ENCODE measurements around the gene SIX2. TPM values are rescaled to one million over a fixed set of nuclear protein-coding genes. Genes with fewer than 3 reads are reported as not detected.

Gene SIX2
- polyA plus RNA-seq, 1 experiment, result 0.36 TPM

- Histone ChIP-seq H3K36me3 (ENCODE audit: control insufficient read depth, insufficient read depth, low read length) (no peaks in the 10 kb centered on the region), H3K27me3 (ENCODE audit: control insufficient read depth, insufficient read depth, low read length) (peaks cover 20% of the 10 kb centered on the region), H3K4me3 (ENCODE audit: low read depth, low read length) (no peak overlapping the region)
- CTCF ChIA-PET, result interaction anchor here (1.0 kb wide), 1 partner anchor 21 kb away, joined by 3 read pairs; no protein-coding TSS in a partner anchor
- POLR2A ChIA-PET, result no interaction called here
- DNase-seq (ENCODE audit: low read depth), result no peak
- TF ChIP-seq, protein P1, sequence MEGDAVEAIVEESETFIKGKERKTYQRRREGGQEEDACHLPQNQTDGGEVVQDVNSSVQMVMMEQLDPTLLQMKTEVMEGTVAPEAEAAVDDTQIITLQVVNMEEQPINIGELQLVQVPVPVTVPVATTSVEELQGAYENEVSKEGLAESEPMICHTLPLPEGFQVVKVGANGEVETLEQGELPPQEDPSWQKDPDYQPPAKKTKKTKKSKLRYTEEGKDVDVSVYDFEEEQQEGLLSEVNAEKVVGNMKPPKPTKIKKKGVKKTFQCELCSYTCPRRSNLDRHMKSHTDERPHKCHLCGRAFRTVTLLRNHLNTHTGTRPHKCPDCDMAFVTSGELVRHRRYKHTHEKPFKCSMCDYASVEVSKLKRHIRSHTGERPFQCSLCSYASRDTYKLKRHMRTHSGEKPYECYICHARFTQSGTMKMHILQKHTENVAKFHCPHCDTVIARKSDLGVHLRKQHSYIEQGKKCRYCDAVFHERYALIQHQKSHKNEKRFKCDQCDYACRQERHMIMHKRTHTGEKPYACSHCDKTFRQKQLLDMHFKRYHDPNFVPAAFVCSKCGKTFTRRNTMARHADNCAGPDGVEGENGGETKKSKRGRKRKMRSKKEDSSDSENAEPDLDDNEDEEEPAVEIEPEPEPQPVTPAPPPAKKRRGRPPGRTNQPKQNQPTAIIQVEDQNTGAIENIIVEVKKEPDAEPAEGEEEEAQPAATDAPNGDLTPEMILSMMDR (IDR thresholded peaks at IDR 0.05; ENCODE audit: insufficient read depth, low read depth, low read length), result no peak
Measured at GRCh38 chr2:45047301-45047700, 38.0 kb upstream of the SIX2 start.

GRCh38 chr2:45046786-45047185 lies 37.5 kb upstream of the SIX2 start:
- POLR2A ChIA-PET, result no interaction called here
- TF ChIP-seq, protein P1 (IDR thresholded peaks at IDR 0.05; ENCODE audit: insufficient read depth, low read depth, low read length), result no peak
- H3K27me3 ChIP-seq (ENCODE audit: control insufficient read depth, insufficient read depth, low read length), result peaks cover 21% of the 10 kb centered on the region
- no peak for DNase-seq (ENCODE audit: low read depth)
- CTCF ChIA-PET, result no interaction called here
- no peak overlapping the region for H3K4me3 ChIP-seq (ENCODE audit: low read depth, low read length)
- no peaks in the 10 kb centered on the region for H3K36me3 ChIP-seq (ENCODE audit: control insufficient read depth, insufficient read depth, low read length)

DNA sequence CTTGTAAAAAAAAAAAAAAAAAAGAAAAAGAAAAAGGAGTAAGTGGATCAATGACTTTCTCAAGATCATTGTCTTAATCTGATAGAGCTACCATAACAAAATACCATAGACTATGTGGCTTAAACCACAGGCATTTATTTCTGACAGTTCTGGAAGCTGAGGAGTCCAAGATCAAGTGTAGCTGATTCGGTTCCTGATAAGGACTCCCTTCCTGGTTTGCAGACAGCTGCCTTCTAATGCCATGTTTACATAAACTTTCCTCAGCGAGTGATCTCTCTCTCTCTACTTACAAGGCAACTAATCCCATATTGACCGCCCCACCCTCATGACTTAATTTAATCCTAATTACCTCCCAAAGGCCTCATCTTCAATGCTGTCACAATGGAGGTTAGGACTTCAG lies 36.5 kb upstream of the SIX2 start:
- no peak for DNase-seq (ENCODE audit: low read depth)
- TF ChIP-seq, protein P1 (IDR thresholded peaks at IDR 0.05; ENCODE audit: insufficient read depth, low read depth, low read length), result no peak
- POLR2A ChIA-PET, result no interaction called here
- H3K27me3 ChIP-seq (ENCODE audit: control insufficient read depth, insufficient read depth, low read length), result peaks cover 22% of the 10 kb centered on the region
- H3K36me3 ChIP-seq (ENCODE audit: control insufficient read depth, insufficient read depth, low read length), result no peaks in the 10 kb centered on the region
- H3K4me3 ChIP-seq (ENCODE audit: low read depth, low read length), result no peak overlapping the region
- CTCF ChIA-PET, result no interaction called here

DNA sequence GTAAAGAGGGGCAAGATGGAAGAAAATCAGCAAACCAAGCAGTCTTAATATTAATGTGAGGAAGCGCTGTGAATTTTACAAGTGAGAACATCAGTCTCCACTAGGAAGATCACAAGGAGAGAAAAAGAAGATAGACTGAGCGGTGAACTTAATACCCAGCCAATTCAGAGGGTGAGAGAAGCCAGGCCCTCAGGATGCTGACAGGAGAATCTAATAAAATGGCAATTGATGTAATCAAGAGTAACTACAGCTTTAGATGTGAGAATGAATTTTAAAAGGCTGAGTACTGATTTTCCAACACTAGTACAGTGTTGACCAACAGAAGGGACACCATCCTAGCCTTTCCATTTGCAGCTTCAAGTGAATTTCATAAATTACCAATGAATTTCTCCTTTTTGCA lies 35.7 kb upstream of the SIX2 start:
- TF ChIP-seq, protein P1 (IDR thresholded peaks at IDR 0.05; ENCODE audit: insufficient read depth, low read depth, low read length), result no peak
- DNase-seq (ENCODE audit: low read depth), result no peak
- ChIA-PET CTCF (no interaction called here), POLR2A (no interaction called here)
- H3K36me3 ChIP-seq (ENCODE audit: control insufficient read depth, insufficient read depth, low read length), result no peaks in the 10 kb centered on the region
- H3K4me3 ChIP-seq (ENCODE audit: low read depth, low read length), result no peak overlapping the region
- H3K27me3 ChIP-seq (ENCODE audit: control insufficient read depth, insufficient read depth, low read length), result peaks cover 24% of the 10 kb centered on the region

- ChIA-PET POLR2A (no interaction called here), CTCF (no interaction called here)
- no peak overlapping the region for H3K4me3 ChIP-seq (ENCODE audit: low read depth, low read length)
- TF ChIP-seq, protein P1 (IDR thresholded peaks at IDR 0.05; ENCODE audit: insufficient read depth, low read depth, low read length), result no peak
- H3K36me3 ChIP-seq (ENCODE audit: control insufficient read depth, insufficient read depth, low read length), result no peaks in the 10 kb centered on the region
- no peak for DNase-seq (ENCODE audit: low read depth)
- peaks cover 20% of the 10 kb centered on the region for H3K27me3 ChIP-seq (ENCODE audit: control insufficient read depth, insufficient read depth, low read length)
Measured at GRCh38 chr2:45043174-45043573, 33.9 kb upstream of the SIX2 start.
